Cerebellar nuclear complex (tissue), 1 donor: ENCODE measurements around the gene TOP2B.

ENCODE experiments used
- DNase-seq, 2 experiments: peaks; one replicate each; lab custom pipeline; 2025; lab: John Stamatoyannopoulos, UW

The TOP2B gene

DNA sequence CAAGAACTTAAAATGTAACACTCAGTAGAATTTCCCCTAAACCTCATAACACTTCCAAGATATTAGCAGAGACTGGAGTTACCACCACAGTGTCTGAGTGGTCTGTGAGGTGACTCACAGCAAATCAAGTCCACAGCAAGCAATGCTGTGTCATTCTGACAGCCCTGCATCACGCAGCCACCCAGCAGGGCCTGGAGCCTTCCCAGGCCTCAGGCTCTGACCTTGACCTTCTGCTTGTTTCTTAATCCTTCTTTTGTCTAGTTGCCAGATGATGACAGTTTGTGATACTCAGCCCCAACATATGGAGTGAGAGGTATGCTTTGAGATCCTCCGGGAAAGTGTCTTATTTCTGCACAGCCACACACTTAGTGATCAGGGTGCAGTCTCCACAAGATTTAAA is 82.5 kb downstream of the TOP2B start:
- no peak for DNase-seq

DNA sequence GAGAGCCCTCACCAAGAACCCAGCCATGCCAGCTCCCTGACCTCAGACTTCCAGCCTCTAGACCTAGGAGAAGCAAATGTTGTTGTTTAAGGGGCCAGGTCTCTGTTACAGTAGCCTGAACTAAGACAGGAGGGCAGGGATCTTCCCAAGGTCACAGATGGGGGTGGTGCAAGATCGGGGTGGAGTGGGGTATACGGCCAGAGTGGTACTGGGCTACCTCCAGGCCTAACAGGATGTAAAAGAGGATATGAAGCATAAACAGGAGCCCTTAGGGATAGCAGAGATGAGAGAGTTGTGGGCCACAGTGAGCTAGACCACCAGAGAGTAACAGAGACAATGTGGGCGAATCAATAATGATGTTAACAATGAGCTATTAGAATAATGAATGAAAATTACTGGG is 82.9 kb downstream of the TOP2B start:
- no peak for DNase-seq

GRCh38 chr3:25581335-25581734 is 83.4 kb downstream of the TOP2B start:
- DNase-seq, result no peak

DNA sequence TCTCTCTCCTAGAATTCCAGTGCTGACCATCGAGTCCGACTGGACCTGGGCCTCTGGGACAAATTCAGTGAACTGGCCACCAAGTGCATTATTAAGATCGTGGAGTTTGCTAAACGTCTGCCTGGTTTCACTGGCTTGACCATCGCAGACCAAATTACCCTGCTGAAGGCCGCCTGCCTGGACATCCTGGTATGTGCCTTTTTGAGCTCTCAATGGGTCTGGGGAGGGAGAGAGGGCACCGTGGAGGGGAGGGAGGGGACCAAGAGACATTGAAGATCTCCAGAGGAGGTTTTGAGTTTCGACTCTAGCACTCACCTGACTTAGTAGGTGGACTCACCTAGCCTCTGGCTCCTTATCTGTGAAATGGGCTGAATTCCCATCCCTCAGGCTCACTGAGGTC is 84.2 kb downstream of the TOP2B start:
- no peak for DNase-seq

DNA sequence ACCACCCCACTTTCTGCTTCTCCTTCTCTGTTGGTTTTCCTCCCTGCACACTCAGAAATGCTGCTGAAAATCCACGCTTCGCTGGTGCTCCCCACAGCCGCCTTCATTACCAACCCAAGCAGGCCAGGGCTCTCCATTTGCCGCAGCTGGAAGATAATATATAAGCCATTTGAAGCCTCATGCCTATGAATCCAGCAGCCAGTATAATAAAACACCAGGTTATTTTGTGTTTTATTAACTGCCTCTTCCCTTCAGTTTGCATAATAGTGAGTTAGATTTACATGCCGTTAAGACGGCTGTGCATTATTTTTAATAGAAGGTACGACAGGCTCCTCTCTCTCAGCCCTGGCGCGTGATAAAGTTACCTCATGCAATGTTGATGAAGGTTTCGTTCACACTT is 86.6 kb downstream of the TOP2B start:
- DNase-seq, result no peak

DNA sequence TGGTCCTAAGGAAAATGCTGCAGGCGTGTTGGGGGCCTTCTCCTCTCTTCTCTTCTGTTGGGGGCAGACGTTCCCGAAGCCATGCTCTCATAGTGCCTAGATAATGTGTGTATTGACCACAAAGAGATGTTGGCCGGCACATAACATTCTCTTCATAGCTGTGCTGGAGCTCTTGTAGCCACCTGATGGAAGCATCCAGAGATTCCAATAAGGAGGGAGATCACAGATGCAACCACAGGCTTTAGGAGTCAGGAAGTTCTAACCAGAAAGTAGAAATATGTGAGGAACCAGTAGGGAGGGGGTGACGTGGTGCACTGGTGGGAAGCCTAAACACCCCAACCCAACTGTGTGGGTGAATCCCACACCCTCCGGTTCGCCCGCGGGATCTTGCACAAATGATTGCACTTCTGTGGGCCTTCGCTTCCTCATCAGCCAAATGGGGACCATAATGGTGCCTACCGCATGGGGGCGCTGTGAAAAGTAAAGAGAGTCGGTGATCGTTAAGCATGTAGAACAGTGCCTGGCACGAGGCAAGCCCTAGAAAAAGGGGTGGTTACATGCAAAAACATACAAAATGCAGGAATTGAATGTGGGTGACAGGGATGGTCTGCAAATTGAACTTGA is 87.8 kb downstream of the TOP2B start:
- DNase-seq, result no peak

DNA sequence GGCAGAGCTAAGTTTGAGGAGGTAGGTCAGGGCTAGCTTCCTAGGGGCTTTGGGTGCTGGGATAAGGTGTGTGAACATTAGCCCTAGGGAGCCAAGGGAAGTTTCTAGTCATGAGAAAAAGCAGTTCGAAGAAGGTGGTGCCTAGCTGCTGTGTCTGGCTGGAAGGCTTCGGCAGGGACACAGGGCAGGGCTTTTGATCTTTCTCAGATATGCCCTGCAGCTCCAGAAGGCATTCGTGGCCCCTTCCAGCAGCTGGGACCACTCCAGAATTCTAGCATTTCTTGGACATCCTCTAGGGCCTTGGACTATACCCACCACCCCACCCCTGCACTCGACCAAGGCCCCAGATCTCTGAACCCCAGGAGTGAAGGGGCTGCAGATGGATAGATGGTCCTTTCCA is 88.6 kb downstream of the TOP2B start:
- DNase-seq, result no peak

- DNase-seq, result no peak
Observed at GRCh38 chr3:25575001-25575400, 89.7 kb downstream of the TOP2B start.

DNA sequence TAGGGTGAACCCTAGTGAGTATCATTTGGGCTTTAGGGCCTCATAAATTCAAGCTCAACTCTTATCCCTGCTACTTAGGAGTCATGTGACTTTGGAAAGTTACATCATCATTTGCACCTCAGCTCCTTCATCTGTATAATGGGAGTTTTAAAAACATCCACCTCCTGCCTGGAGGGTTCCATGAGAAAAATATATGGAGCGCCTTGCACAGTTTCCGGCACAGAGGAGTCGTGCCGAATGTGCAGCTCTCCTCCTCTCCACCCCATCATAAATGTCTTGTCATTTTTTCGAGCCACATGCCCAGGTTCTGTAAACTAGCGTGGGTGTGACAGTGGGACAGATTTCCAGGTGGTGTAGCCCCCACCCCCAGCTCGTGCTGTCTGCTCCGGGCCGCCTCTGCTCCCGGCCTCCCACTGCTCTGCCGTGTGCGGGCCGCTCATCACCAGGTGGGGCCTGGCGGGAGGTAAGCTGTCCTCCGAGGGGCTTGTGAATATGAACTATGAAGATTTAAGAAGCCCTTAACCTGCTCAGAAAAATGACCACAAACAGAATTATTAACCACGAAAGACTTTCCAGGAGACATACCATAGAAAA is 90.4 kb downstream of the TOP2B start:
- no peak for DNase-seq

- no peak for DNase-seq
Observed at GRCh38 chr3:25573386-25574171, 91.1 kb downstream of the TOP2B start.

DNA sequence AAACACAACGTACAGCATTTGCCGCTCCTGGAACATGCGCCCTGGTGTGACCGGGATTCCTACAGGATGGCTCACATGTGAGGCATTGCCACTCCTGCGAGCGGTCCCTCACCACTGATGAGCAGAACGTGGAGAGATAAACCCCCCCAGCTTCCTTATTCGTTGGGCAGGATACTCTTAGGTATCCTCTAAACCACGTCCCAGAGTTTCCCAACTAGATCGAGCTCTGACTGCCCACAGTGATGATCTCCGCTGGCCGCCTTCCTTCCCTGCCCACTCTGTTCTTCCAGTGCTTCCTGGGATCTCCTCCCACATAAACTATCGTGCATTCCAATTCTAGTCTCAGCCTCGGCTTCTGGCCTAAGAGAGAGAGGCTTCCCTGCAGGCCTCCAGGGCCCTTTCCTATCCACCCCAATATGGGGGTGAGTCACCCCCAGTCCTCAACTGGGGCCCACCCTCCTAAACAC is 91.8 kb downstream of the TOP2B start:
- no peak for DNase-seq

GRCh38 chr3:25572336-25572735 is 92.4 kb downstream of the TOP2B start:
- no peak for DNase-seq

- no peak for DNase-seq
Observed at GRCh38 chr3:25571285-25571684, 93.4 kb downstream of the TOP2B start.

- no peak for DNase-seq
Observed at GRCh38 chr3:25568525-25569078, 96.1 kb downstream of the TOP2B start.

- no peak for DNase-seq
Observed at GRCh38 chr3:25567806-25568524, 96.7 kb downstream of the TOP2B start.

DNA sequence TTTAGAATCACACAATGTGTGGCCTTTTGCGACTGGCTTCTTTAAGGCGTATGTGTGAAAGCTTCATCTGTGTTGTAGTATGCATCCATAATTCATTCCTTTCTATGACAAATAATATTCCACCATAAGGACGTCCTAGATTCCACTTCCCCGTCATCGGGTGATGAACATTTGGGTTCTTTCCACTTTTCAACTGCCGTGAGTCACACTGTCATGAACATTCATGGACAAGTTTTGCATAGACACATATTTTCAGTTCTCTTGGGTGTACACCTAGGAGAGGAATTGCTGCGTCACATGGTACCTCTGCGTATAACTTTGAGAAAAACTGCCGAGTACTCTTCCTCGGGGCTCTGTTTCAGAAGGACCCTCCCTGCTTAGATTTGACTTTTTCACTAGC is 97.3 kb downstream of the TOP2B start:
- no peak for DNase-seq

- no peak for DNase-seq
Observed at GRCh38 chr3:25566358-25566920, 98.3 kb downstream of the TOP2B start.

- DNase-seq, result no peak
Observed at GRCh38 chr3:25565807-25566206, 98.9 kb downstream of the TOP2B start.

DNA sequence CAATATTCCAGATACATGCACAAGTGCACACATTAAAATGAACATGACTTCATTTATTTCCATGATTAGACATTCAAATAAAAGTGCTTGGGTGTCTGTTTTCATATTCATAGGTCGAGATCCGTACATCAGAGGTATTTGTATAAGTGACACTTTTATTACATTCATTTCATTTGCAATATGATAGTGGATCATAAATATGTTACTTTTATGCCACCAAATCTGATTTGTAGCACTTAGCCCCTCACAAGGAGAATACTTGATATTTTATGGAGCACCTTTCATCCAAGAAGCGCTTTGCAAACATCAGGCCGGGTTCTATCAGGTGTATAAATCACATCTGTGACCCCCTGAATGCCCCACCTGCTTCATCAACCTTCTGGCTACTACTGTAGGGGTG is 100.6 kb downstream of the TOP2B start:
- no peak for DNase-seq

GRCh38 chr3:25563601-25564000 is 101.1 kb downstream of the TOP2B start:
- no peak for DNase-seq

GRCh38 chr3:25558796-25559195 is 105.9 kb downstream of the TOP2B start:
- no peak for DNase-seq

- no peak for DNase-seq
Observed at GRCh38 chr3:25558121-25558520, 106.6 kb downstream of the TOP2B start.
